SKM-1 treated with dmso at 0.1 percent for 144 hours (cell line): ENCODE results near the gene LRCH1.

Experiments
- DNase-seq: peaks from one replicate; lab custom pipeline; 2025; ENCODE audit not compliant: unreplicated experiment; lab: John Stamatoyannopoulos, UW

LRCH1 gene

DNA sequence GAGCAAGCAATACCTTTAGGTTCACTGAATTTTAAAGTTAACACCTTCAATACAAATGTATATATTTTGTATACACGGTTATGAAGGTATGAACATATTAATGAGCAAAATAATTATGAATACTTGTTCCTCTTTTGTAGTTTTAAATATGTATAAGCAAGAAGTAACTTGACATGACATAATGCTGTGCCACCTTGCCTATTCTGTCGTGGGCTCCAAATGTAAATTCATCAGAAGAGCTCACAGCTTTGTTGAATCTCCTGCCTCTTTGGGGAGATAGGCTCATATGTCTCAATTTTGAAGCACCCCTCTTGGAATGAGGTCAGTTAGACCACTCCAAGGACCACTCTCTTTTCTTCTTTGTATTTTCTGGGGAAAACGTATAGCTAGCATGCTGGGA lies 59.3 kb downstream of the LRCH1 start:
- DNase-seq, result no peak

DNA sequence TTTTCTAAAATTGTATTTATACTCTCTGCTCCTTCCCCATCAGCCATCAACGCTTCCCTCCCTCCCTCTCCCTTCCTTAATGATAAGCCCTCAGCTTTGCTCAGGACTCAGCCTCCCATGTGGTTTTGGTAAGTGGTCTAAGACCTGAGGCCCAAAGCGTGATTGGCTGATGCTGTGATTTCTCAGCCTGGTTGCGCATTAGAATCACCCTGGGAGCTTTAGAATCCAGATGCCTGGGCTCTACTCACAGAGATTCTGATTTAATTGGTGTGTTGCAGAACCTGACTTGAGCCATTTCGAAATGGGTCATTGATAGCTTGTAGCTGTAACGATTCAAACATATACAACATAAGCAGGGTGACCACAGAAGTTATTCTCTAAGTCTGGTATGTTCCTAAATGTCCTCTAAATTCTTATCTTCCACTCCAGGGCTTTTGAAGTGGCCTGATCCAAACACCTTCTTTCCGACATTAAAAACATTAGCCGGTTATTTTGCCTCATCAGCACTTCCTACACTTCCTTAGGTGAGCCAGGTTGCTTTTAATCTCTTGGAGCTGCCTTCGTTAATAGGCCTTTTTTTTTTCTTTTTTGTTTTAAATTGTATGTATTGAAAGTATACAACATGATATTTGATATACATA lies 60.6 kb downstream of the LRCH1 start:
- no peak for DNase-seq

DNA sequence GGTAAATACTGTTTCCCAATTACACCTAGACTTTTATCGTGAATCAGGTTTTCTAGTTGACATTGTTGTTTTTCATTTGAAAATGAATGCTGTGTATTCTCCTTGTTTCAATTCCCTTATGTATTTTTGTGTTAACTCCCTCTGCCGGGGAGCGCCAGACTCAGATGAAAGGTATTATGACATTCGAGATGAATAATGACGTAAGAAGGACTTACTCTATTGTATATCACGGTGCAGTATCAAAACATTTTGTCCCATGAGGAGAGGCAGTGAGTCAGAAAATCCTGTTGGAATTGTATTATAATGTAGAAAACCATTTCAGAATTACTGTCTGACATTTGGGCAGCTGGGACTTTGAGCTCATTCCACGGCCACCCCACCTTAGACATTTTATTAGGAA lies 61.6 kb downstream of the LRCH1 start:
- DNase-seq, result no peak

DNA sequence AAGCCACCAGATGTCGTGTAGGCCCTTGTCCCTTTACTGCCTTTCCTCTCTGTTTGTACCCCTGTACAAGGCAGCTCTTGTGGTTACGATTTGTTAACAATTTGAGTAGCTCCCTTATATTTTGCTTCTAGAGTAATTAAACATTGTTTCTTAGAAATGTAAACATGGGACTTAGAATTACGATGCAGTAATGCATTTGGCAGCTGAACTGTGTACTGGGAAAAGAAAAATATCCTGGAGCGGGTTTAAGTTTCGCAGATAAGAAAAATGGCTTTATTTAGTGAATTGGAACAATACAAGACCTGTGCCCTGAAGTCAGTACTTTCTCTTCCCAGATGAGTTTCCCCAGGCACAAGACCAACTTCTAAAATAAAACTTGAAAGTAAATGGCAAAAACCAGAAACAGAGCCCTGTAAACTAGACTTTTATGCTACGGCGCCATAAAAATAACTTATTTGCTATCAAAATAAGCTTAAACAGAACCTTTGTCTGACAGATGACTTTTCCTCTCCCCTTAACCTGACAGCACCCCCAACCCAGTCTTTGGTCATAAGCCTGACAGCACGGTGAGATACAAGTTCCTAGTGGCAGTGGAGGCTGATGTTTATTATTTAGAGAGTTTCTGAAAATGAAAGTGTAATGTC lies 63.0 kb downstream of the LRCH1 start:
- DNase-seq, result no peak

DNA sequence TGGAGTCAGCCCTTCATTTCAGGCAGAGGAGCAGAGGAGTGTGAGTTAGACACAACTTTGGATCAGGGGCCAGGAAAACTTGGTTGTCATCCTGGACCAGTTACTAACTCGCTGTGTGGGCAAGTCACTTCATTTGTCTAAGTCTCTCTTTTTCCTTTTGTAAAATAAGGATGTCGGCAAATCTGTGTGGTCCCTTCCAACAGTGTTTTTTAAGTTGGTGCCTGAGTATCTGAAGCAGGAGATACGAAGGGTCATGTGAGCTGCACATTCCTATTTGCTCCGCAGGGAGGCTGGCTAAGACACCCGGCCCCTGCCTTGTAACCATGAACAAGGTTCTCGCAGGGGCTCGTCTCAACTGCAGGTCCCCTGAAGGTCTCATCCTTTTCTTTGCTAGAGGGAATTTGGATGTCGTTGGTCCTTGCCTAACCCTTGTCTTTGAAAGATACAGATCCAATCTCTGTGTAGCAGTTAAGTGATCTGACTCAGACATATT lies 64.3 kb downstream of the LRCH1 start:
- no peak for DNase-seq

DNA sequence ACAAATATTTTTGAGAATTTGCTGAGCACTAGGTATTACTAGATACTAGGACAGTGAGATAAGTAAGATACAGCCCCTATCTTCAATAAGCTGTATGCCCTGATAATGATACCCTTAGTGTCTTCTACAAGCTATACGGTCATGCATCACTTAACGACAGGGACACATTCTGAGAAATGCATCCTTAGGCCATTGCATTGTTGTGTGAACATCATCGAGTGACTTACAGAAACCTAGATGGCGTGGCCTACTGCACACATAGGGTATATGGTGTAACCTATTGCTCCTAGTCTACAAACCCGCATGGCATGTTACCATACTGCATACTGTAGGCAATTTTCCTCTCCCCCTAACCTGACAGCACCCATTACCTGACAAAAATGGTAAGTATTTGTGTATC lies 64.9 kb downstream of the LRCH1 start:
- no peak for DNase-seq

DNA sequence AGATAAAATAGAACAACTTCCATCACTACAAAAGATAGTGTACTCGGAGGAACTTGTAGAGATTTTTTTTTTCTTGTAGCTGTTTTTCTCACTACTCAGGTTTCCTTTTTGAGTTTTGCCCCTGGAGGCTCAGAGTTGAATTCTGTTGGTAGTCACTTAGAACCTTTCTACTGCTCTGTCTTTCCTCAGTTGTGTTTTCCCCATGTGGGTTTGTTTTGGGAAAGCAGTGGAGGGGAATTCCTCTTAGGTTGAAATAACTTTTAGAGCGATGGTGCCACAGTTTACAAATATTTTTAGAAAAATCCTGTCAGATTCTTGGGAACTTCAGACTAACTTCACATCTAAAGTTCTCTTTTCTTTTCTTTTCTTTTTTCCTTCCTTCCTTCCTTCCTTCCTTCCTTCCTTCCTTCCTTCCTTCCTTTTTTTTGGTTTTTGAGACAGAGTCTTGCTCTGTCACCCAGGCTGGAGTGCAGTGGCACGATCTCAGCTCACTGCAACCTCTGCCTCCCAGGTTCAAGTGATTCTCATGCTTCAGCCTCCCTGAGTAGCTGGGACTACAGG lies 65.8 kb downstream of the LRCH1 start:
- DNase-seq, result no peak

DNA sequence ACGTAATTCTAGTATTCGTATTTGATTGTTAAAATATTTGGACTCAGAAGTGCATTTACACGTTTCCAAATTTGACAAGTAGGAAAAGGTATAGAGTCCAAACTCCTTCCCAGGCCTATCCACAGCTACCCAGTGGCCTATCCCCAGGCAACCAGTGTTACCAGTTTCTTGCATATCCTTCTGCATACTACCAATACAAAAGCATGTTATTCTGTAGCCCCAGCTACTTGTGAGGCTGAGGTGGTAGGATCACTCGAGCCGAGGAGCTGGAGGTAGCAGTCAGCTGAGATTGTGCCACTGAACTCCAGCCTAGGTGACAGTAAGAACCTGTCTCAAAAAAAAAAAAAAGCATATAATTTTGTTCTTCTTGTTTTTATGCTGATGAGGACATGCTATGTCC lies 67.1 kb downstream of the LRCH1 start:
- DNase-seq, result no peak

DNA sequence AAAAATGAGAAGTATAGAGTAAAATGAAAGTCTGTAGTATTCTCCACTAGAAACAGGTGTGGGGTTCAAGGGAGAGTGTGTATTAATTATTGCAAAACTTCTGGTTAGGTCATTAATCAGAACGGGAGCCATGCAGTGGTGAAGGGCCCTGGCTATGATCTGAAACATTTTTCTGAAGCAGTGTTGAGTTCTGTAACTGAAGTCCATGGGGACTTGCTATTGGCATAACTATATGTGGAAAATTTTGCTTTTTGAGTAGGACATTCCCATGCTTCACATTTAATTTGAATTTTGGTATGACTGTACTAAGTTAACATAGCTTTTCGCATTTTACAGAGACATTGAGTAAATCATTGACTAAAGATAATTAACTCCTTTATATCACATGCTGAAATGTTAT lies 67.5 kb downstream of the LRCH1 start:
- no peak for DNase-seq

DNA sequence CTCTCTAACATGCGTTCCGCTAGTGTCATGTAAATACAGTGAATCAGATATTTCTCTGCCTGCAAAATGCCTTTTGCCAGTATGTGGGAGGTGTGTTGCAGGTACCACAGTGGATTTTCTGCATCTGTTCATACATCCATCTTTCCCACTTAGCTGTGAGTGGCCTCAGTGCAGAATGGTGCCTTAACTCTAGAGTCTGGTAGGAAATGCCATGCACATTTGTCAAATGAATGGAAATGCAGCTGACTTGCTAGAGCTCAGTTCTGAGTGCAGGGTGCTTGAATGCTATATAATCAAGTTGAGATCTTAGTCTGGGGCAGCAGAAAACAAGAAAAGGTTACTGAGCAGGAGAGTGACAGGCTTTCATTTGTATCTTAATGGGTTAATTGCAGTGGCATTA lies 68.2 kb downstream of the LRCH1 start:
- no peak for DNase-seq

DNA sequence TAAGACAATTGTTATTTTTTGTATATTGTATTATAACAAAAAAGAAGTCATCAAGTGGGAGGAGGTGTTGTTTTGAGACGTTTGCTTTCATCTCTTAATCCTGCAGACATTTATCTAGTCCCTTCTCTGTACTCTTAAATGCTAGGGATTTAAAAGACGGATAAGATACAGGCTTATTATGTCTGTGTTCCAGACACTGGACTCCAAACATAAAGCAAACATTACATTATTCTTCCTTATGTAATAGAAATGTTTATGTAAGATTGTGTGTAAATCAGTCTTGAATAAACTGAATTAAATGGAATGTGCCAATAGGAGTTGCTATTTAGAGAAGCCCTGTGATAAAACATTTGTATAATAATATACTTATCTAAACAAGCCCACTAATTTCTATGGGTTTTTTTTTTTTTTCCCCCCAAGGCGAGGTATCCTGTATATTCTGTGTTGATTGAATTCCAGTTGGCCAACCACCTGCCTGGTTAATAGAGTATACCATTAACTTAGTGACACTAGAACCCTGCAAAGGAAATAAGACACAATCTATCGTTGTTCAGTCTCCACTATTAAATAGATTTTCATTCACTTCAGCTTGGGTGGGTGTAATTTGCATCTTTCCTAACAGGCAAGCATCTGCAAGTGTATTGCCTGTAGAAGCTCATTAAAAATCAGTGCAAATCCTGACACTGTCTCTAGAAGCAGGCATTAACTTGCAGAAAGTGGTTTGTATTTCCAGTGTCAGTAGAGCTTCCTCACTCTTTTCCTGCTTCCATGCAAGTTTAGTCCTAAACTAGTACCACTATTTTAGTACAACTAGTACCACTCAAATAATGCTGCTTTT lies 69.0 kb downstream of the LRCH1 start:
- DNase-seq, result no peak

DNA sequence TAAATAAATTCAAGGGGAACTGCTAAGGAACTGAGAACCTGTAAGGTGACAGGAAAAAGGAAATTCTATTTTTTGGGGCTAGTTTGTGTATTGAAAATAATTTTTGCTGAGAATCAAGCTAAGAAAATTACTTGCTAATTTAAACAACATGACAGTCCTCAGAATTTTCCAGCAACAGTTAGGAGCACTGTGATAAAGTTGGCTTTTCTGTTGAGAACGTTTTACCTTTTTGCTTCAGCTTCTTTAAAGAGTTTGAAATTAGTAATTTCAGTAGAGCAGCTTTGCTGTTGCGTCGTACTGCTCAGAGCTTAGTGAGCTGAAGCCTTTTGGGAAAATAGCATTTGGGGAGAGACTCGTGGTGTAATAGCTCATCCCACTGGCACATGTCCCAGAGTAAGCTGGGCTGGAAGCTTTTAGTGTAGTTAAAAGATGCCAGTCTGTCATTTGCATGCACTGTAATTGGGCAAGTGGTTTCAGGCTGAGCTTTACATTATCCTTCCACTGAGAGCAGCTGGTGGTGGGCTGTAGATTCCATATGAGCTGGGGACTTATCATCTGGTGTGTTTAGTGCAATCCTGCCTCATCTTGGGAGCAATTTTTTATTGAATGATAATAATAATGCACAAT lies 69.8 kb downstream of the LRCH1 start:
- DNase-seq, result no peak

DNA sequence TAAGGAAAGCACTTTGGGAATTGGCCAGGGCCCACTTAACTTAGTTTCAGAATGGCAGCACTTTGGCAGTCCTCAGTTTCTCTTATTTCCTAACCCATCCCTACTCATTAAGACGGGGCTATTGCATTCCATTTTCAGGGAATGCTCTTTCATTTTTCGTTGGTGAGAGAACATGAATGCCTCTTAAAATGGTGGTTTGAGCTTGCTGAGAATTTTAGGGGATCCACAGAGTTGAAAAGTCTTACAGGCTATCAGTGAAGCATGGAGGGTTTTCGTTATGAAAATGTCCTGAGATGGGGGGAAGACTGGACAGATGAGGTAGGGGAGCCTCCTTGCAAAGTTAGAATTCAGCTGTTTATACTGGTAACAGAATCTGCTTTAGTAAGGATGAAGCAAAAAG lies 71.4 kb downstream of the LRCH1 start:
- DNase-seq, result no peak

DNA sequence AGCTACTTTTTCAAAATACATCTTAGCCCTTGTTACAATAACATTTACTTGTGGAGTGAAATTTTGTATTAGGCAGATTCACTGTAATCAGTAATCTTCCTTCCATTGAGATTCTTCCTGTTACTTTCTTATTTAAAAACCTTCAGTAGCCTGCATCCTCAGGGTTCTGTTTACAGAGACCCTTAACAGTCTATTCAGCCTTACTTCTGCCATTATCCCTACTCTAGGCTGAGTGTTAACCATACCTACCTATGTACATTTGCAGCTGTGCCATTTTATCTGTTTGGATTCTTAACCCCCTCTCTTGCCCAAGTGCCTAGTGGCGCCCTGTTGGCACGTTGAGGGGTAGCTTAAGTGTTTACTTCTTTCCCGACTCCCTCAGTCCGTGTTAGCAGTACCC lies 71.9 kb downstream of the LRCH1 start:
- no peak for DNase-seq

DNA sequence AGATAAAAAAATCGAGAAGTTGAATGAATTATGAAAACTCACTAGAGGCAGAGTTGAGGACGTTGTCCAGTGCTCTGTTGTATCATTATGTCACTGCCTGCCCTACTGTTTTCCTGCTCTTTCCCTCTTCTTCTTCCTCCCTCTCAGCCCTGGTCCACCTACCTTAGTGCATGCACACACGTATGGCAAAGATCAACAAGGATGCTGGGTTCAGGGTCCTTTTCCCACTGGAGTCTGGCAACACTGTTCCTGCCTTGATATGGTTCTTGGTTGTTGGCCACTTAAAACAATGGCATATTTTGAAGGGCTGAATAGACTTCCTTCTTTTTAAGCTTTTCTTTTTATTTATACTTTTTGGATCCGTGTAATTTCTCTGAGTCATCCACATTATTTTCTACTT lies 74.5 kb downstream of the LRCH1 start:
- DNase-seq, result no peak

DNA sequence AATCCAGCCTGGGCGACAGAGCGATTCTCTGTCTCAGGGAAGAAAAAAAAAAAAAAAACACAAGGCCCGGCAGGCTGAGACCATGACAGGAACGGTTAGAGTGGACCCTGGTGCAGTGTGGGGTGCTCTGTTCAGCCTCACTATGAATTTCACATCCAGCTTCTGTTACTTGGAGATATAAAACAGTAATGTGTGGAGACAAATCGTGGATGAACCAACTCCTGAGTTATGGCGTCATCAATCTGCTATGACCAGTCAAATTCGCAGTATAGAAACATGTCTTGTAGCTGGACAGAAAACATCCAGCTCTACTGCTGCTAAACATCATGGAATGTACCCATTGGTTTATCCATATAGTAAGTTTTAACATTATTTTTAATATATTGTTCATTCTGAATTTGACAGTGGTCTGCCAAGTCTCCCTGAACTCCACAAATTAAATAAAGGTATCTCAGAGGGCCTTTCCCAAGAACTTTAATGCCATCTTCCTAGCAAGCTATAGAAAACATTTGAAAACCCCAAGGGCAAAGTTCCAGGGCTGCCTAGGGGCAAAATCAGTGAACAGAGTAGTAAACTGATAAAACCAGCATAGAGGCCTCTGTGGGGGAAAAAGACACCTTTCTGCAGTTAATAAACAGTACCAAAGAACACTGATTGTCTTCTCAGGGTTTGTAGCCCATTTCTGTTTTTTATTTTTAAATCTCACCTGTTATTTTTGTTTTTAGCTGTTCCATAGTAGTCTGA lies 75.8 kb downstream of the LRCH1 start:
- no peak for DNase-seq

DNA sequence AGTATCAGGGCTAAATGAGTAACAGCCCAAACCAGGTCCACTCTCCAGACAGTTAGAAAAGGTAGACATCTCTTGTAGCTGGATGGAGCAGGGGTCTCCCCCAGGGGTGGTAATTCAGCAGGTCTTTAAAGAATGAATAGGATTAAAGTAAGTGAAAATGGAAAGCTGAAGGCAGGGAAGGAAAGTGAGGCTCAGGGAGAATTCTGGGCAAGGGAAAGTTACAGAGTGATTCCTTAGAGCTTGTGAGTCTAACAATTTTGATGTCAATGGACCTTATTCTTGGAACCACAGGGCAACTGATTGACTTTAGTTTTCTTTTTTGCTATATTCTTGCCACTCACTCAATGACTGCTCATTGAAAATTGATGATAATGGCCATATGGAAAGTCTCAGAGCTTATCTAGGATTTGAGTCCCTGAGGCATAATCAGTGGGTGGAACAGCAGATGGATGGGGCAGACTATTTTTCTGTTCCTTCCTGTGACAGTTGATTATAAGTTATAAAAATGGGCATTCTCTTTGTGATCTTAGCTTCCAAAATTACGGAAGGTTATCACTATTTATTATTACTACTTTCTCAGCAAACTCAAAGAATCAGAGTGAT lies 76.9 kb downstream of the LRCH1 start:
- DNase-seq, result no peak

DNA sequence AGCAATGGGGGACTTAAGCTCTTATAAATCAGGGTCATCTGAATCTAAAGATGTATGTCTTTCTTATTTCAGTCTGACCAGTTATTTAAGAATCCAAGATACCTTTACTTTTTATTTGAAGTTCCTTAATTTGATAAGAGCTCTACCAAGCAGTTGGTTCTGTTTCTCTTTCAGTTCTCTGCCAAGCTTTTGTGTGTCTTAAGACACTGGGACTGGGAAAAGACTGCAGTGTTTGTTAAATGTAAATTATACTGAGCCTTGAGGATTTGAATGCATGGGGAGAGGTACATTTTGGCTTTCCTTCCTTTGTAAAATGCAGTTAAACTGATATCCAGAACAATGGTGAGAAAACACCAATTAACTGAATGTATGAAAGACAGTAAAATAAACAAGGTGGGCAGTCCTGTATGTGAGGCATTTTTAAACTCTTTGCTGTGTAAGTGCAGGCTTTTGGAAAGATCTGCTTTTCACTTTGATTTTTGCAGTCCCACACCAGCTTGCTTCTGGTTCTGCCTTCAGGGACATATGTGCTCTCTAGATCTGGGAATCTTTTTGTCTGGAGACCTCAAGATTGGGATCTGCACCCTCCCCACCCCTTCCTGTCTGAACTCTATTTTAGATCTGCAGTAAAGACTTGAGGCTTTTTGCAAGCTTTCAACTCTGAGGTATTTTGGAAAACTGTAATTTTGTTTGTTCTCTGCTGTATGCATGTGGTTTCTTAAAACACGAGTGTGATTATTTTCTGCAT lies 77.6 kb downstream of the LRCH1 start:
- no peak for DNase-seq

DNA sequence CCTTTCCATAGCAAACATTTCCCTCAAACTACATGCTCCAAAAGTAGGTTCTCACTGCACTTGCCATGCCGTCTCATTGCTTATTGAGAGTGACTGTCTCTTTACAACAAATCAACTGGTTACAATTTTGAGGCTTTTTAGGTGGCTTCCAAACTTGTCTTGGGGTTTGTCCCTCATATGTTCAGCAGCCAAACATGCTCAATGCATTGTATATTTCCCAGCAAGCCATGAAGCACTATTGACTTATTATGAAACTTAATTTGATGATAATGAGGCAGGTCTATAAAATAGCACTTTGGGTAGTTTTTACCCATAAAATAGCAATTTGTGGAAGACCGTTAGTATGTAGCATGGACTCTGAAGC lies 78.2 kb downstream of the LRCH1 start:
- no peak for DNase-seq

DNA sequence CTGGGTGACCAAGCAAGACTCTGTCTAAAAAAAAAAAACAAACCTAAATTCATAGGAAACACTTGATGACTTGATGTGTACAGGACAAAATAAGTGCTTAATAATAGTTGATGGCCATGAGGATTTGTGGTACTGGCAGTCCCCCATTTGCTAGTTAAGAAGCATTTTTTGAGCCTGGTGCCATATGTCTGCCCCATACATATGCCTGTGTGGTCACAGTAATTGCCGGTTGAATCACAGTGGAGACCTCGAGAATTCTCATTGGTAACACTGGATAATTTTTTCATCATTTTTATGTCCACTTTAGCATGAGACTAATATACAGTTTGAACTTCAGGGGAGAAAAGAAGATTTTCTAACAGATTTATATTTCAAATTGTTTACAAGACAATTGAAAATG lies 79.2 kb downstream of the LRCH1 start:
- DNase-seq, result no peak
